GM21529 (cell line): ENCODE data around the gene AGAP5.
"Not testable (repeated sequence)": the region's sequence is repeated elsewhere in the genome, so short reads cannot be mapped to it uniquely, and the experiment has no call there.

Experiments used
- ATAC-seq: cut with Tn5 transposase; IDR thresholded peaks from one replicate; pipeline ENCODE4 v1.9.1; 2021; ENCODE audit not compliant: unreplicated experiment

Gene AGAP5

GRCh38 chr10:73715179-73716156 is 17.6 kb upstream of the AGAP5 start:
- ATAC-seq, result not testable (repeated sequence)

- not testable (repeated sequence) for ATAC-seq
These were observed 16.6 kb upstream of the AGAP5 start for GRCh38 chr10:73714483-73714882.

GRCh38 chr10:73713912-73714311 is 16.0 kb upstream of the AGAP5 start:
- not testable (repeated sequence) for ATAC-seq

GRCh38 chr10:73711683-73712082 is 13.8 kb upstream of the AGAP5 start:
- ATAC-seq, result not testable (repeated sequence)

GRCh38 chr10:73708122-73708521 is 10.2 kb upstream of the AGAP5 start:
- ATAC-seq, result not testable (repeated sequence)

GRCh38 chr10:73707628-73708027 is 9.7 kb upstream of the AGAP5 start:
- ATAC-seq, result not testable (repeated sequence)

GRCh38 chr10:73706488-73706887 is 8.6 kb upstream of the AGAP5 start:
- ATAC-seq, result not testable (repeated sequence)

GRCh38 chr10:73705506-73706072 is 7.7 kb upstream of the AGAP5 start:
- not testable (repeated sequence) for ATAC-seq

- not testable (repeated sequence) for ATAC-seq
These were observed 6.0 kb upstream of the AGAP5 start for GRCh38 chr10:73703924-73704323.

- ATAC-seq, result not testable (repeated sequence)
These were observed 910 bp upstream of the AGAP5 start for GRCh38 chr10:73698819-73699218.

GRCh38 chr10:73695302-73695701 is 2.6 kb downstream of the AGAP5 start:
- not testable (repeated sequence) for ATAC-seq

GRCh38 chr10:73690755-73691154 is 7.2 kb downstream of the AGAP5 start:
- ATAC-seq, result not testable (repeated sequence)

GRCh38 chr10:73689596-73689995 is 8.3 kb downstream of the AGAP5 start:
- ATAC-seq, result not testable (repeated sequence)

GRCh38 chr10:73687641-73688040 is 10.3 kb downstream of the AGAP5 start:
- not testable (repeated sequence) for ATAC-seq

- not testable (repeated sequence) for ATAC-seq
These were observed 23.4 kb downstream of the AGAP5 start for GRCh38 chr10:73674546-73674945.

GRCh38 chr10:73668378-73668777 is 29.5 kb downstream of the AGAP5 start:
- ATAC-seq, result not testable (repeated sequence)

- ATAC-seq, result not testable (repeated sequence)
These were observed 31.6 kb downstream of the AGAP5 start for GRCh38 chr10:73666153-73666809.

- not testable (repeated sequence) for ATAC-seq
These were observed 32.3 kb downstream of the AGAP5 start for GRCh38 chr10:73665581-73665980.

GRCh38 chr10:73664156-73665040 is 33.5 kb downstream of the AGAP5 start:
- not testable (repeated sequence) for ATAC-seq

GRCh38 chr10:73663621-73664020 is 34.3 kb downstream of the AGAP5 start:
- not testable (repeated sequence) for ATAC-seq
